Liver (tissue), 9 donors: Measurements from ENCODE around the gene TRAK1. TPM values are rescaled to one million over a fixed set of nuclear protein-coding genes. Genes with fewer than 3 reads are reported as not detected.

Experiments
- DNase-seq: peaks from one replicate; pipeline ENCODE4 v3.0.0-alpha.2; 2017; ENCODE audit warnings: low spot score
- H3K27ac ChIP-seq, 2 donors: one replicate each; pipeline ENCODE4 v1.7.0; 2013; ENCODE audit warnings: inconsistent platforms in 2 of 2, low read length in 2 of 2, control low read depth in 1 of 2, low read depth in 1 of 2, mild to moderate bottlenecking in 1 of 2
- H3K27me3 ChIP-seq, 4 donors: one replicate each; pipeline versions ENCODE4 v1.6.1 to v1.7.0; 2013; ENCODE audit warnings: low read length in 3 of 4, inconsistent platforms in 1 of 4, mild to moderate bottlenecking in 1 of 4, moderate library complexity in 1 of 4; ENCODE audit not compliant: control insufficient read depth in 4 of 4, insufficient read depth in 4 of 4
- H3K36me3 ChIP-seq, 4 donors: one replicate each; pipeline versions ENCODE4 v1.6.1 to v1.7.0; 2013; ENCODE audit warnings: low read length in 3 of 4, mild to moderate bottlenecking in 3 of 4, low read depth in 1 of 4, moderate library complexity in 1 of 4; ENCODE audit not compliant: control insufficient read depth in 4 of 4, insufficient read depth in 3 of 4
- H3K4me1 ChIP-seq, 4 donors: one replicate each; pipeline versions ENCODE4 v1.6.1 to v1.7.0; 2013; ENCODE audit warnings: low read length in 3 of 4, mild to moderate bottlenecking in 3 of 4, moderate library complexity in 1 of 4; ENCODE audit not compliant: control insufficient read depth in 4 of 4, insufficient read depth in 4 of 4
- H3K4me3 ChIP-seq, 3 donors: one replicate each; pipeline versions ENCODE4 v1.6.1 to v1.7.0; 2013; ENCODE audit warnings: low read length in 3 of 3, control low read depth in 1 of 3, low read depth in 1 of 3, mild to moderate bottlenecking in 1 of 3
- H3K9ac ChIP-seq, 2 donors: one replicate each; pipeline ENCODE4 v1.7.0; 2013; ENCODE audit warnings: low read length in 2 of 2, mild to moderate bottlenecking in 2 of 2, moderate library complexity in 2 of 2, control low read depth in 1 of 2, low read depth in 1 of 2
- H3K9me3 ChIP-seq, 4 donors: one replicate each; pipeline versions ENCODE4 v1.6.1 to v1.7.0; 2013; ENCODE audit warnings: low read length in 3 of 4; ENCODE audit not compliant: control insufficient read depth in 4 of 4
- EGR1 ChIP-seq, 2 donors: IDR thresholded peaks; 2 replicates each; pipeline ENCODE4 v1.6.1; 2016 to 2018; ENCODE audit warnings: antibody characterized with exemption in 2 of 2, low read depth in 2 of 2
- HNF4A ChIP-seq, 2 donors: conservative IDR thresholded peaks; 2 replicates each; pipeline ENCODE4 v1.6.1; 2016; ENCODE audit warnings: antibody characterized with exemption in 2 of 2, mild to moderate bottlenecking in 2 of 2
- HNF4G ChIP-seq: IDR thresholded peaks from 2 replicates; pipeline ENCODE4 v1.6.1; 2016; ENCODE audit warnings: antibody characterized with exemption
- WGBS: extraction: QIAGEN DNeasy Blood & Tissue Kit; methylation state at CpG from one replicate; pipeline ENCODE4 v1.1.7; 2013; 5-methylcytosine and 5-hydroxymethylcytosine counted together
- polyA plus RNA-seq, 2 donors: library from polyadenylated mRNA; stranded (reverse) in 1 of 2; unstranded in 1 of 2; fragments of 200-250 nt in 1 of 2; fragments of >200 nt in 1 of 2; fragmentation: Nextera tagmentation in 1 of 2; extraction: Ambion mirVana in 1 of 2; gene quantifications; one replicate each; pipeline versions ENCODE4 v1.2.1 to v1.2.3, GENCODE V29; 2013 to 2015
- total RNA-seq, 2 donors: library from RNA; depleted of rRNA; stranded (reverse); fragments of >200 nt; gene quantifications; one replicate each; pipeline ENCODE4 v1.2.3, GENCODE V29; 2014
- TF ChIP-seq, protein P1 (sequence below): IDR thresholded peaks from 2 replicates; pipeline ENCODE4 v1.6.1; 2016; ENCODE audit warnings: antibody characterized with exemption, mild to moderate bottlenecking
- TF ChIP-seq, protein P2 (sequence below): IDR thresholded peaks from 2 replicates; pipeline ENCODE4 v1.6.1; 2016; ENCODE audit warnings: antibody characterized with exemption
- TF ChIP-seq, protein P3 (sequence below): IDR thresholded peaks from 2 replicates; pipeline ENCODE4 v1.6.1; 2016; ENCODE audit warnings: antibody characterized with exemption
- donor health status: healthy.
- donor health status: healthy.
- donor health status: healthy.
- donor health status: healthy.
- donor health status: healthy.

The TRAK1 gene
- total and polyA plus RNA-seq, 4 donors, result 3.4 to 21.7 (median 8.6) TPM

DNA sequence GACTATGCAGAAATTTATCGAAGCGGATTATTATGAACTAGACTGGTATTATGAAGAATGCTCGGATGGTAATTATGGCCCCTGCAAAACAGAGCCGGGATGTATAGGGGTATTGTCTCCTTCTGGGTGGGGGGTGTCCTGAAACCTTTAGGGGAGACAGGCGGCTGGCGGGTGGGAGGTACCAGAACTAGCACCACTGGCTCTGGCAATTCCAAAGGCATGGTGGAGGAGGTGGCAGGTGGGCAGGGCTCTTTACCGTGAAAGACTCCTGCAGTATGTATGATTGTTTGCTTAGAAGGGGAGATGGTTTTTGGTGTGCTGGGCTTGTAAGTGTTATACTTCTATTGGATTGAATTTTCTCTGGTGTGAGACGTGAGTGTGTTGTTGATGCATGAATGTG, 58.4 kb downstream of the TRAK1 start:
- H3K27me3 ChIP-seq, result no peaks in the 10 kb centered on the region
- H3K9ac ChIP-seq, result no peak overlapping the region
- TF ChIP-seq, protein P1, sequence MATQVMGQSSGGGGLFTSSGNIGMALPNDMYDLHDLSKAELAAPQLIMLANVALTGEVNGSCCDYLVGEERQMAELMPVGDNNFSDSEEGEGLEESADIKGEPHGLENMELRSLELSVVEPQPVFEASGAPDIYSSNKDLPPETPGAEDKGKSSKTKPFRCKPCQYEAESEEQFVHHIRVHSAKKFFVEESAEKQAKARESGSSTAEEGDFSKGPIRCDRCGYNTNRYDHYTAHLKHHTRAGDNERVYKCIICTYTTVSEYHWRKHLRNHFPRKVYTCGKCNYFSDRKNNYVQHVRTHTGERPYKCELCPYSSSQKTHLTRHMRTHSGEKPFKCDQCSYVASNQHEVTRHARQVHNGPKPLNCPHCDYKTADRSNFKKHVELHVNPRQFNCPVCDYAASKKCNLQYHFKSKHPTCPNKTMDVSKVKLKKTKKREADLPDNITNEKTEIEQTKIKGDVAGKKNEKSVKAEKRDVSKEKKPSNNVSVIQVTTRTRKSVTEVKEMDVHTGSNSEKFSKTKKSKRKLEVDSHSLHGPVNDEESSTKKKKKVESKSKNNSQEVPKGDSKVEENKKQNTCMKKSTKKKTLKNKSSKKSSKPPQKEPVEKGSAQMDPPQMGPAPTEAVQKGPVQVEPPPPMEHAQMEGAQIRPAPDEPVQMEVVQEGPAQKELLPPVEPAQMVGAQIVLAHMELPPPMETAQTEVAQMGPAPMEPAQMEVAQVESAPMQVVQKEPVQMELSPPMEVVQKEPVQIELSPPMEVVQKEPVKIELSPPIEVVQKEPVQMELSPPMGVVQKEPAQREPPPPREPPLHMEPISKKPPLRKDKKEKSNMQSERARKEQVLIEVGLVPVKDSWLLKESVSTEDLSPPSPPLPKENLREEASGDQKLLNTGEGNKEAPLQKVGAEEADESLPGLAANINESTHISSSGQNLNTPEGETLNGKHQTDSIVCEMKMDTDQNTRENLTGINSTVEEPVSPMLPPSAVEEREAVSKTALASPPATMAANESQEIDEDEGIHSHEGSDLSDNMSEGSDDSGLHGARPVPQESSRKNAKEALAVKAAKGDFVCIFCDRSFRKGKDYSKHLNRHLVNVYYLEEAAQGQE, result no peak
- TF ChIP-seq EGR1 (IDR thresholded peaks at IDR 0.05; ENCODE audit: low read depth in 2 of 2) (no peak), HNF4A (conservative IDR thresholded peaks at IDR 0.05) (no peak)
- TF ChIP-seq, protein P2, sequence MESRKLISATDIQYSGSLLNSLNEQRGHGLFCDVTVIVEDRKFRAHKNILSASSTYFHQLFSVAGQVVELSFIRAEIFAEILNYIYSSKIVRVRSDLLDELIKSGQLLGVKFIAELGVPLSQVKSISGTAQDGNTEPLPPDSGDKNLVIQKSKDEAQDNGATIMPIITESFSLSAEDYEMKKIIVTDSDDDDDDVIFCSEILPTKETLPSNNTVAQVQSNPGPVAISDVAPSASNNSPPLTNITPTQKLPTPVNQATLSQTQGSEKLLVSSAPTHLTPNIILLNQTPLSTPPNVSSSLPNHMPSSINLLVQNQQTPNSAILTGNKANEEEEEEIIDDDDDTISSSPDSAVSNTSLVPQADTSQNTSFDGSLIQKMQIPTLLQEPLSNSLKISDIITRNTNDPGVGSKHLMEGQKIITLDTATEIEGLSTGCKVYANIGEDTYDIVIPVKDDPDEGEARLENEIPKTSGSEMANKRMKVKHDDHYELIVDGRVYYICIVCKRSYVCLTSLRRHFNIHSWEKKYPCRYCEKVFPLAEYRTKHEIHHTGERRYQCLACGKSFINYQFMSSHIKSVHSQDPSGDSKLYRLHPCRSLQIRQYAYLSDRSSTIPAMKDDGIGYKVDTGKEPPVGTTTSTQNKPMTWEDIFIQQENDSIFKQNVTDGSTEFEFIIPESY, result no peak
- TF ChIP-seq, protein P3, sequence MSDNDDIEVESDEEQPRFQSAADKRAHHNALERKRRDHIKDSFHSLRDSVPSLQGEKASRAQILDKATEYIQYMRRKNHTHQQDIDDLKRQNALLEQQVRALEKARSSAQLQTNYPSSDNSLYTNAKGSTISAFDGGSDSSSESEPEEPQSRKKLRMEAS, result no peak
- no peak overlapping the region for H3K27ac ChIP-seq
- no peak overlapping the region for H3K4me3 ChIP-seq
- no peaks in the 10 kb centered on the region for H3K9me3 ChIP-seq
- no peak for DNase-seq
- H3K4me1 ChIP-seq, result no peaks in the 10 kb centered on the region
- no peaks in the 10 kb centered on the region for H3K36me3 ChIP-seq
- 95% methylated on average over 8 of the region's 8 CpGs for WGBS

DNA sequence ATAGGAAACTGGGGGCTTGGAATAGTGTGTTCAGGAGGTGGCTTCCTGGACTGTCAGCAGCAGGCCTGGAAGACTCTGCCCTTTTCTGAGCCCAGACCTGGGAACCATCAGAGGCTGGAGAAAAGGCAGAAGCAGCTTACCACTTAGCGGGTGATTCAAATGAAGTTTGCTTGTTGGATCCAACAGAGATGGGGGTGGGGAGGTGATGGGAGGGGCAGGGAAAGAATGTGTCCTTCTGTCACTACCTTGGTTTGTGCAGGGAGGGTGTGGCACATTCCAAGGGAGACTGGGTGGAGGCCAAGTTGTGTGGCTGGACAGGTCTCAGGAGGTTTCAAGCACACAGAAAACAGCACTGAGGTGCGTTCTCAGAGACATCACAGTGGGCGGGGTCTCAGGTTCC, 58.8 kb downstream of the TRAK1 start:
- DNase-seq, result no peak
- H3K27ac ChIP-seq, result no peak overlapping the region

More for the DNA sequence above, 58.8 kb downstream of the TRAK1 start:
- no peaks in the 10 kb centered on the region for H3K4me1 ChIP-seq
- TF ChIP-seq, protein P1, result no peak
- no peak for TF ChIP-seq HNF4G
- no peaks in the 10 kb centered on the region for H3K27me3 ChIP-seq
- no peak overlapping the region for H3K9ac ChIP-seq
- WGBS, result 92% methylated on average over 3 of the region's 3 CpGs
- H3K4me3 ChIP-seq, result no peak overlapping the region
- H3K9me3 ChIP-seq, result no peaks in the 10 kb centered on the region
- H3K36me3 ChIP-seq, result no peaks in the 10 kb centered on the region
